Large intestine (tissue), 3 donors: ENCODE results near the gene LGALS4. TPM values are rescaled to one million over a fixed set of nuclear protein-coding genes. Genes with fewer than 3 reads are reported as not detected.
A peak's percentile ranks its signal among the peaks of the same experiment; 100 is the strongest.
"Not testable (repeated sequence)": the region's sequence is repeated elsewhere in the genome, so short reads cannot be mapped to it uniquely, and the experiment has no call there.

Experiments used
- DNase-seq, 2 donors: peaks; one replicate each; pipeline versions ENCODE4 v3.0.0 to v3.0.0-alpha.2; 2013
- H3K27ac ChIP-seq: one replicate; pipeline ENCODE4 v1.5.1; 2013; ENCODE audit warnings: low read length
- H3K27me3 ChIP-seq: 2 replicates; pipeline ENCODE4 v1.6.1; 2013; ENCODE audit warnings: low read length; ENCODE audit not compliant: control insufficient read depth, insufficient read depth
- H3K36me3 ChIP-seq: 2 replicates; pipeline ENCODE4 v1.6.1; 2013; ENCODE audit warnings: low read length; ENCODE audit not compliant: control insufficient read depth, insufficient read depth
- H3K4me1 ChIP-seq: one replicate; pipeline ENCODE4 v1.6.1; 2013; ENCODE audit warnings: low read length; ENCODE audit not compliant: control insufficient read depth, insufficient read depth
- H3K4me3 ChIP-seq: one replicate; pipeline ENCODE4 v1.5.1; 2013; ENCODE audit warnings: low read length
- H3K9me3 ChIP-seq: one replicate; pipeline ENCODE4 v1.6.1; 2013; ENCODE audit warnings: mild to moderate bottlenecking, low read depth, low read length, moderate library complexity; ENCODE audit not compliant: control insufficient read depth
- WGBS: methylation state at CpG from one replicate; pipeline ENCODE4 v1.1.5; 2013; ENCODE audit warnings: low lambda C conversion rate; ENCODE audit not compliant: insufficient coverage; 5-methylcytosine and 5-hydroxymethylcytosine counted together
- polyA plus RNA-seq: library from polyadenylated mRNA; unstranded; fragments of 120-200 nt; gene quantifications from one replicate; pipeline ENCODE4 v1.2.1, GENCODE V29; 2013

LGALS4 gene
- polyA plus RNA-seq, 1 donor = 680 TPM

DNA sequence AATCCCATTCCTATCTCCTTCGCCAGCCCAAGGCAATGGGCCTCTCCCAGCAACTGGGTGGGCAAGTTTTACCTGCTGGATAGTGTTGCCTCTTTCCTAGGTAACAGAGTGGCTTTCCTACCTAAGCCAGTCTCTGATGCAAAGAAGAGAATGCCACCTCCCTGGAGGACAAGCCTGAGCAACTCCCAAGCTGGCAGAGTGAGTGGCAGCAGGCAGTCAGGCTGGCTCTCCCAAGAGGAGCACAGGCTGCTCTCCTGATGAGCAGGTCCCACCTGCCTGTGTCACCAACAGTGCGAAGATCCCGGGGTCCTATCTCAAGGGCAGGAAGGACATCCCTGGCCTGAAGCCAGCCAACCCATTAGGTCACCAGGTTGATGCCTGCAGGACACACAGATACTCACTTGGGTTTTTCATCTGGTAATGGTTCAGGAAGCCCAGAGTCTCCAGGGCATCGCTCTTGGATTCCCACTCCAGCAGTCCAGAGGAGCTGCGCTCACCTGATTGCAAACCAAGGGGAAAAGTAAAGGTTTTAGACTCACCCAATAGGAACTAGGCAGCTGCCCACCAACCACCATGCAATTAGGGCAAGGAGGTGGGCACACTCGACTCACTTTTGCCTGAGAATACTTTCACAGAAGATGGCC is 24.4 kb upstream of the LGALS4 start:
- Histone ChIP-seq H3K4me3 (no peak overlapping the region), H3K4me1 (peaks cover 34% of the 10 kb centered on the region), H3K27me3 (no peaks in the 10 kb centered on the region), H3K9me3 (no peaks in the 10 kb centered on the region), H3K36me3 (peaks cover 67% of the 10 kb centered on the region), H3K27ac (peak overlapping the region; percentile 44)
- no CpG with 5 or more reads among the region's 6 CpGs for WGBS
- DNase-seq = no peak

GRCh38 chr19:38836159-38836982 is 23.6 kb upstream of the LGALS4 start:
- Histone ChIP-seq H3K4me3 (no peak overlapping the region), H3K4me1 (peaks cover 35% of the 10 kb centered on the region), H3K27ac (no peak overlapping the region), H3K36me3 (peaks cover 60% of the 10 kb centered on the region), H3K27me3 (no peaks in the 10 kb centered on the region), H3K9me3 (no peaks in the 10 kb centered on the region)
- no CpG with 5 or more reads among the region's 8 CpGs for WGBS
- no peak for DNase-seq

GRCh38 chr19:38834590-38834989 is 21.8 kb upstream of the LGALS4 start:
- Histone ChIP-seq H3K27me3 (no peaks in the 10 kb centered on the region), H3K4me1 (peaks cover 45% of the 10 kb centered on the region), H3K4me3 (no peak overlapping the region), H3K27ac (no peak overlapping the region), H3K9me3 (no peaks in the 10 kb centered on the region), H3K36me3 (peaks cover 51% of the 10 kb centered on the region)
- no CpG with 5 or more reads among the region's 6 CpGs for WGBS
- DNase-seq = no peak

- H3K27me3 ChIP-seq = no peaks in the 10 kb centered on the region
- H3K4me3 ChIP-seq = no peak overlapping the region
- no peak overlapping the region for H3K27ac ChIP-seq
- WGBS = no CpG with 5 or more reads among the region's 4 CpGs
- no peak for DNase-seq
- peaks cover 46% of the 10 kb centered on the region for H3K36me3 ChIP-seq
- H3K4me1 ChIP-seq = peaks cover 40% of the 10 kb centered on the region
- H3K9me3 ChIP-seq = no peaks in the 10 kb centered on the region
Observed at GRCh38 chr19:38834104-38834490, 21.4 kb upstream of the LGALS4 start.

DNA sequence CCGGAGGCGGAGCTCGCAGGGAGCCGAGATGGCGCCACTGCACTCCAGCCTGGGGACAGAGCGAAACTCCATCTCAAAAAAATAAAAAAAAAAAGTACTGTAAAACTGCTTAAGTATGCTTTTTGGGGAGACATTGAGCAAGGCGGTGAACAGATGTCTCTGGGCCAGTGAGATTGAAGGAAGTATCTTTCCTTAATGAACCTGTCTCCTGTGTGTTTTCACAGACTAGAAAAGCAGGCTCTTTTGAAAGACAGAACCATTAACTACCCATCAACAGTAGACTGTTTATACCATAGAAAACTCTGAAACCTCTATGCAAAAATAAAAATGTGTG is 20.3 kb upstream of the LGALS4 start:
- 100% methylated on average over 2 of the region's 7 CpGs for WGBS
- H3K4me1 ChIP-seq = peaks cover 30% of the 10 kb centered on the region
- no peaks in the 10 kb centered on the region for H3K27me3 ChIP-seq
- H3K36me3 ChIP-seq = peaks cover 44% of the 10 kb centered on the region
- H3K27ac ChIP-seq = no peak overlapping the region
- DNase-seq = no peak
- H3K4me3 ChIP-seq = no peak overlapping the region
- H3K9me3 ChIP-seq = no peaks in the 10 kb centered on the region

DNA sequence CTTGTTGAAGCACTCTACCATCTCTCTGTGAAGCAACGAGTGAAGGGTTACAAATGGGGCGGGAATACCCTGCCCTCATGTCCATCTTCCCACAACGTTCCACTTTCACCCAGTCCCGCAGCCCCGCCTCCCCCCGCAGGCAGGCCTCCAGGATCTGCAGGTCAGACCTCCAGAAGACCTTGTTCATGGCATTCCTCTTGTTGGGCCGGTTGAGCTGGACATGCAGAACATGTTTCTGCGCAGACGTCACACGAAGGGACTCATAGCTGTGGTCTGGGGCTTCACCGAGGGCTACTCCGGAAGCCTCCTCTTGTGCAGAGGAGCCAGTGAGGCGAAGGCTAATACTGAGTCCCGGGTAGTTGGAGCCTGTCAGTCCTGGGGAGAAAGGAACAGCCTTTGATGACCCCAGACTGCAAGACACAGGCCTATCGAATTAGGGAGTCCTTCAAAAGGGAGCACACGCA is 18.4 kb upstream of the LGALS4 start:
- peak overlapping the region; percentile 80 for H3K27ac ChIP-seq
- H3K9me3 ChIP-seq = no peaks in the 10 kb centered on the region
- no peaks in the 10 kb centered on the region for H3K27me3 ChIP-seq
- peak; percentile 48 to 66 for DNase-seq
- H3K36me3 ChIP-seq = peaks cover 35% of the 10 kb centered on the region
- WGBS = no CpG with 5 or more reads among the region's 16 CpGs
- peaks cover 34% of the 10 kb centered on the region for H3K4me1 ChIP-seq
- H3K4me3 ChIP-seq = peak overlapping the region; percentile 82

DNA sequence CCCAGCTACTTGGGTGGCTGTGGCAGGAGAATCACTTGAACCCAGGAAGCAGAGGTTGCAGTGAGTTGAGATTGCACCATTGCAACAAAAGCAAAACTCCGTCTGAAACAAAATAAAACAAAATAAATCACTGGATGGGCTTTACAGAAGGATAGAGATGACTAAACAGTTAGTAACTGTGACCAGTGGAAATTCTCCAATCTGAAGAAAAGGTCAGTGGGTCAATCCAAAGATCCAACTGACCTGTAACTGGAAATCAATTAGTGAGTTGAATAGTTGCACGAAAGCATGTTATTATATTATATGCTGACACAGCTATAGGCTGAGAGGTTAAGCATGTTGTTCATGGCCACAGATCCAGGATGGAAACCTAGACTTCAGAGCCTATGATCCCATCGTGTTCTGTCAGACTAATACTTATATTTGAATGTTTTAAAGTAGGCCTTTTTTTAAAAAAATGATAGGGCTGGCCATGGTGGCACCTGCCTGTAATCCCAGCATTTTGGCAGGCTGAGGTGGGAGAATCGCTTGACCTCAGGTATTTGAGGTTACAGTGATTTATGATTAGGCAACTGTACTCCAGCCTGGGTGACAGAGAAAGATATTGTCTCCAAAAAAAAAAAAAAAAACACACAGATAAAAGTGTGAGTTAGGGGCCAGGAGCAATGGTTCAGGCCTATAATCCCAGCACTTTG is 17.4 kb upstream of the LGALS4 start:
- no peak for DNase-seq
- Histone ChIP-seq H3K4me3 (no peak overlapping the region), H3K9me3 (no peaks in the 10 kb centered on the region), H3K36me3 (peaks cover 26% of the 10 kb centered on the region), H3K27me3 (no peaks in the 10 kb centered on the region), H3K27ac (no peak overlapping the region), H3K4me1 (peaks cover 38% of the 10 kb centered on the region)
- 100% methylated on average over 1 of the region's 4 CpGs for WGBS

GRCh38 chr19:38829203-38829602 is 16.5 kb upstream of the LGALS4 start:
- not testable (repeated sequence) for H3K27ac ChIP-seq, DNase-seq, H3K27me3 ChIP-seq, H3K9me3 ChIP-seq, H3K4me3 ChIP-seq
- peaks cover 44% of the 10 kb centered on the region for H3K4me1 ChIP-seq
- H3K36me3 ChIP-seq = peaks cover 25% of the 10 kb centered on the region
- WGBS = no CpG with 5 or more reads among the region's 7 CpGs

- Histone ChIP-seq H3K27ac (peak overlapping the region; percentile 82), H3K4me1 (peaks cover 41% of the 10 kb centered on the region), H3K4me3 (no peak overlapping the region), H3K27me3 (no peaks in the 10 kb centered on the region), H3K36me3 (peaks cover 37% of the 10 kb centered on the region), H3K9me3 (no peaks in the 10 kb centered on the region)
- 40% methylated on average over 1 of the region's 6 CpGs for WGBS
- DNase-seq = no peak
Observed at GRCh38 chr19:38826856-38827551, 14.3 kb upstream of the LGALS4 start.

DNA sequence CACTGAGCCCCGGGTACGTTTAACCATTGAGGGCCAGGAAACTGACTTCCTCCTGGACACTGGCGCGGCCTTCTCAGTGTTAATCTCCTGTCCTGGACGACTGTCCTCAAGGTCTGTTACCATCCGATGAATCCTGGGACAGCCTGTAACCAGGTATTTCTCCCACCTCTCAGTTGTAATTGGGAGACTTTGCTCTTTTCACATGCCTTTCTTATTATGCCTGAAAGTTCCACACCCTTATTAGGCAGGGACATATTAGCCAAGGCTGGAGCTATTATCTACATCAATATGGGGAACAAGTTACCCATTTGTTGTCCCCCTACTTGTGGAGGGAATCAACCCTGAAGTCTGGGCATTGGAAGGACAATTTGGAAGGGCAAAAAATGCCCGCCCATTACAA is 13.2 kb upstream of the LGALS4 start:
- not testable (repeated sequence) for H3K4me3 ChIP-seq, H3K9me3 ChIP-seq, H3K27me3 ChIP-seq
- Histone ChIP-seq H3K27ac (peak overlapping the region; percentile 82), H3K36me3 (peaks cover 37% of the 10 kb centered on the region), H3K4me1 (peaks cover 39% of the 10 kb centered on the region)
- WGBS = no CpG with 5 or more reads among the region's 7 CpGs
- peak in 1 of 2 donors; percentile 63 for DNase-seq
